H1 (cell line): ENCODE data around the gene KRTAP5-6. TPM values are rescaled to one million over a fixed set of nuclear protein-coding genes. Genes with fewer than 3 reads are reported as not detected.

Source experiments
- CHD1 ChIP-seq: IDR thresholded peaks from 2 replicates; pipeline ENCODE4 v1.6.1; 2012; ENCODE audit warnings: low read depth, low read length, improper control_type of control experiment
- PHF8 ChIP-seq: fragments of 200-600 bp; sonication (generic); conservative IDR thresholded peaks from 2 replicates; pipeline ENCODE4 v1.7.1; 2012; ENCODE audit warnings: low read depth, mild to moderate bottlenecking, inconsistent platforms, low read length, moderate library complexity
- SP2 ChIP-seq: IDR thresholded peaks from 2 replicates; pipeline ENCODE4 v1.6.1; 2012; ENCODE audit warnings: mild to moderate bottlenecking, low read length, inconsistent platforms
- polyA plus RNA-seq, 7 experiments: library from polyadenylated mRNA; depleted of rRNA in 3 of 7; stranded (reverse) in 5 of 7; unstranded in 2 of 7; fragments of >200 nt in 5 of 7; fragments of 200-250 nt in 2 of 7; gene quantifications; 1 replicate in 5 of 7; 2 replicates in 1 of 7; 4 replicates in 1 of 7; pipeline versions ENCODE4 v1.2.1 to v1.2.3, GENCODE V29; 2011 to 2013; ENCODE audit warnings: missing spikeins in 2 of 7, mixed read lengths in 2 of 7
- total RNA-seq: library from RNA; stranded (reverse); fragmentation: NEBNext Ultra II Directional; extraction: Animal tissue kit (Norgen Biotek cat#: 25700); gene quantifications from 2 replicates; pipeline ENCODE4 v1.2.1, GENCODE V29; 2021

KRTAP5-6 gene
- total and polyA plus RNA-seq, 2 of the 8 experiments (the other 6 are each of a cell fraction or from before 2014, with no cell fraction given): not detected

DNA sequence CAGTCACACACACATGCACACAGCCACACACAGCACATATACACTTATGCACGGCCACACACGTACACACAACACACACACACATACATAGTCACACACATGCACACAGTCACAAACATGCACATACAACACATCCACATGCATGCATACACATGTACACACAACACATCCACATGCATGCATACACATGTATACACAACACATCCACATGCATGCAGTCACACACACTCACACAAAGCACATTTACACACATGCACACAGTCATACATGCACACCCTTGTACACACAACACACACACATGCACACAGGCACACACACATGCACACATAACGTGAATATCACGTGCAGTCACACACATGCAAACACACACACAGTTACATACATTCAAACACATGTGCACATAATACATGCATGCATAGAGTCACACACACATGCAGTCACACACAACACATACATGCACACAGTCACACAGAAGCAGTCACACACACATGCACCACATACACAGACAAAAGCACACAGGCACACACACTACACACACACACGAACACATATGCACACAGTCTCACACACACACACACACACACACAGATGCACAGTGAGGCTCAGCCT is 34.6 kb downstream of the KRTAP5-6 start (continued):
- TF ChIP-seq SP2: no peak
- no peak for TF ChIP-seq CHD1
- no peak for TF ChIP-seq PHF8
